ENCODE measurements around the gene TMEM163.

The TMEM163 gene

DNA sequence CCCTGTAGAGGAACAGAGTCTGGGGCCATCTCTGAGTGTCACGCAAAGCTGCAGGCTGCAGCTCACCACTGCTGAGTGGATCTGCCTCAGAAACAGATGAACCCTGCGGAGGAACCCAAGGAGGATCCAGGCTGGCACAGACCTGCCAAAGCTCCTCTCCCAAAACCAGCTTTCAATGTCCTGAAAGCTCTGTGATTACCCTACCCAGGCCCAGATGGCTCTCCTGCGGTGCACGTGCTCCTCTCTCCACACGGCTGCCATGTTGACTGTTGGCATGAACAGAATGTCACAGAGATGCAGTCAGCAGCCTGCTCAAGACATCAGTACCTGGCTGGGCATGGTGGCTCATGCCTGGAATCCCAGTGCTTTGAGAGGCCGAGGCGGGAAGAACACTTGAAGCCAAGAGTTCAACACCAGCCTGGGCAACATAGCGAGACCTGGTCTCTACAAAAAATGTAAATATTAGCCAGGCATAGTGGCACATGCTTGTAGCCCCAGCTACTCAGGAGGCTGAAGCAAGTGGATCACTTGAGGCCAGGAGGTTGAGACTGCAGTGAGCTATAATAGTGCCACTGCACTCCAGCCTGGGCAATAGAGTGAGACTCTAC is 248.1 kb downstream of the TMEM163 start:
- no peak for FAIRE-seq

DNA sequence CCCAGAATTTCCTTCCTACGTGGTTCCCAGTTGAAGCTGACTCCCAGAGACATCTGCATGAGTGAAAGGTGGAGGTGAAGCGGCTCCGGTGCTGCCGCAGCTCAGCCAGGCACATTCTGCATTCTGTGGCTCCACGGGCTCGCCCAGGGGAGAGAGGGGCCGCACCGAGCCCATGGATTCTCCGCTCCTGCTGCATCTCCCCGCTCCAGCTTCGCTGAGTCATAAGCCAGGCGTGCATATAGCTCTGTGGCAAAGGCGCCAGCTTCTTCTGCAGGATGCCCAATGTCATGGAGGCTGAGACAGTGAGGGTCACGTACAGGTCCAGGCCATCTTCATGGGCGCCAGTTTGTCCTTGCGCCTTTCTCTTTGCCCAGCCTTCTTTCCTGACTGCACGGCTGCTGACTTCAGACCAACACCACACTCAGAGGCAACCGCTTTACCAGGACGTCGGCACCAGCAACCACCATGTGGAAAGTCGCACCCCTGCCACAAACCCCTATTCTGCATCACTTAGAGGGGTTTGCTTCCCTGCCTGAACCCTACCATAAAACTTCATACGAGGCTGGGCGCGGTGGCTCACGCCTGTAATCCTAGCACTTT is 249.2 kb downstream of the TMEM163 start:
- no peak for FAIRE-seq

DNA sequence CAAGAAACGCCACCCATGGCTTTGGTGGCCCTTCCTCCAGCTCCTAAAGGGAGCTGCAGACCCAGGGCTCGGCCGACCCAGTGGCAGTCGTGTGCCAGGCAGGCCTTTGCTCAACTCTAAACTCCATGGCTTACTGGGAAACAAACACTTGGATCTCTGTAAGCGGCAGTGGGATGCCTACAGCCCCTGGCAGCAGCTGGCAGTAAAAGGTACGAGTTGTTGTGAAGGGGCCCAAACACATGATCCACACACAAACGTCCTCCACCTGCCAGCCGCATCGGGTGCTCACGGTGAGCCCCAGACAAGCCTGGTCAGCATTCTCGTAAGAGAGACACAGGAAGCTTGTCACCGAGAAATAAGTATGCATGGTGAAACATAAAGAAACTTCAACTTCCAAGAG is 250.0 kb downstream of the TMEM163 start:
- no peak for FAIRE-seq

DNA sequence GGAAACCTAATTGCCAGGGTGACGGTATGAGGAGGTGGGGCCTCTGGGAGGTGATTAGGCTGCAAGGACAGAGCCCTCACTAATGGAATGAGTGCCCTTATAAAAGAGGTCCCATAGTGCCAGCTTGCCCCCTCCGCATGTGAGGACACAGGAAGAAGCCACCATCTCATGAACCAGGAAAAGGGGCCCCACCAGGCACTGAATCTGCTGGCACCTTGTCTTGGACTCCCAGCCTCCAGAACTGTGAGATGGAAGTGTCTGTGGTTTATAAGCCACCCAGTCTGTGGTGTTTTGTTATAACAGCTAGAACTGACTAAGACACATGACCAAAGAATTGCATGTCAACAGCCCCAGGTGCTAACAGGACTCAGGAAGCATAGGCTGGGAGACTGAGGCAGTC is 250.6 kb downstream of the TMEM163 start:
- no peak for FAIRE-seq

DNA sequence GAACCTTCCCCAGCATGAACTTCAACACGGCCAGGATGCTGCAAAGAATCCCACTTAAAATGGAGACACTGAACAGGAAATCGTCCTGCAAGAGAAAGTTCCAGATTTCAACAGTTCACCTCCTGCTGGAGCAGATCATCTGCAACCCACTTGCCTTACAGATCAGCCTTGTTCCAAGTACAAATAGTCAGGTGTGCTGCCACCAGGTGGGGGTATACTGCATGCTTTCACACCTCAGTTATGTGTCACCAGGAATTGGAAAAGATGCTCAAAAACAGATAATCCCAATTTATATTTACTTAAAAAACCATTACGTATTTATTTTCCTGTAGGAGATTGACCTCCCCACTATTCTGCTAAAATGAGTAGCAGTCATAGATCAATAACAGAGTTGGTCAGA is 252.7 kb downstream of the TMEM163 start:
- FAIRE-seq, result no peak

- FAIRE-seq, result no peak
Observed at GRCh38 chr2:134465228-134466105, 253.3 kb downstream of the TMEM163 start.

GRCh38 chr2:134463699-134464022 is 255.1 kb downstream of the TMEM163 start:
- no peak for FAIRE-seq

- no peak for FAIRE-seq
Observed at GRCh38 chr2:134462791-134463698, 255.8 kb downstream of the TMEM163 start.

DNA sequence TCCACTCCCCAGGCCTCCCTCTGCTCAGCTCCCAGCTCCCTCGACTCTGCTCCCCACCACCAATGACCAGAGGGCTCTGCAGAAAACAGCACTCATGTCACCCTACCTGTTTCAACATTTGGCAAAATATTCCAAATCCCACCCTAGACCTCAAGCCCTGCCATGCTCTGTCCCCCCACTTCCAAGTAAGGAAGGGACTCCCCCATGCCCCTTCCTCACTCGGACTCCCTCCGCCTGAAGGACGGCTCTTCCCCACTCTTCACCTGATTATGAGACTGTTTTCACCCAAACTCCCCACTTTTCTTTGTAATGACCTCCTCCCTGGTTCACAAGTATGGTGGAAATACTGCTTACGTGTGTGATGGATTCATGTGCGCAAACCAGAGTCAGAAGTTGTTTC is 256.5 kb downstream of the TMEM163 start:
- FAIRE-seq, result no peak

- FAIRE-seq, result no peak
Observed at GRCh38 chr2:134461511-134461910, 257.3 kb downstream of the TMEM163 start.

DNA sequence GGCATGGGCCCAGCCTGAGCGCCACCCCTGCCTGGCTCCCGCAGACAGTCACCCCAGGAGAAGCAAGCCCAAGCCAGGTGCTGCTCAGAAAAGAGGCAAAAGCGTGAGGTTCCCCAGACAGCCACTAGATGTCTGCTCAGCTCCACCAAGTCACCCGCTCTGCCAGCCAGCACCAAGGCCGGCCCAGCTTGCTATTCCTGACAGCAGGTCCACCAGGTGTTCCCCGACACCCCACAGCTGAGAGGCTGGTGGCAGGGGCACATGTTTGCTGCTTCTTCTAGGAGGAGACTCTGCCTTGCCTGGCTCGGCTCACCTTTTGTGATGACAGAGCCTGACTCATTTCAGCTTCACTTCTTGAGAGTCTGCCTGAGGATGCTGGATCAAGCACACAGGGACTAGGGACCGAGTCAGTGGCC is 258.2 kb downstream of the TMEM163 start:
- FAIRE-seq, result no peak

GRCh38 chr2:134459706-134460406 is 258.9 kb downstream of the TMEM163 start:
- no peak for FAIRE-seq

DNA sequence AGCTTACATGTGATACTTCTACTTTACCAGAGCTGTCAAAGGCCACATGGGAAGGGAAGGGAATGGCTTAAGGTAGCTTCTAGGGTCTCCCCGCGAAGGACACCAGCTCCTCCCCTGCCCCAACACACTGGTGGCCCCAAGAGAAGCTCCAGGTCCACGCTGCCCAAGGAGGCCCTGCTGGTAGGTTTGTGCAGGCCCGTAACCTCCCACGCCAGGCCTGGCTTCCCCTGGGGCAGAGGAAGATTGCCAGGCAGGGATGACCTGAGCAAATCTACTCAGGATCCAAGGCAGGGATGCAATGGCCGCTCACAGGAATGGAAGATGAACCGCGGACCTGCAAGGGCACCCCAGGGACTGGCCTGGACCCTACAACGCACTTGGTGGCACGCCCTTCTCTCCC is 259.9 kb downstream of the TMEM163 start:
- no peak for FAIRE-seq

- FAIRE-seq, result no peak
Observed at GRCh38 chr2:134458473-134458853, 260.3 kb downstream of the TMEM163 start.

DNA sequence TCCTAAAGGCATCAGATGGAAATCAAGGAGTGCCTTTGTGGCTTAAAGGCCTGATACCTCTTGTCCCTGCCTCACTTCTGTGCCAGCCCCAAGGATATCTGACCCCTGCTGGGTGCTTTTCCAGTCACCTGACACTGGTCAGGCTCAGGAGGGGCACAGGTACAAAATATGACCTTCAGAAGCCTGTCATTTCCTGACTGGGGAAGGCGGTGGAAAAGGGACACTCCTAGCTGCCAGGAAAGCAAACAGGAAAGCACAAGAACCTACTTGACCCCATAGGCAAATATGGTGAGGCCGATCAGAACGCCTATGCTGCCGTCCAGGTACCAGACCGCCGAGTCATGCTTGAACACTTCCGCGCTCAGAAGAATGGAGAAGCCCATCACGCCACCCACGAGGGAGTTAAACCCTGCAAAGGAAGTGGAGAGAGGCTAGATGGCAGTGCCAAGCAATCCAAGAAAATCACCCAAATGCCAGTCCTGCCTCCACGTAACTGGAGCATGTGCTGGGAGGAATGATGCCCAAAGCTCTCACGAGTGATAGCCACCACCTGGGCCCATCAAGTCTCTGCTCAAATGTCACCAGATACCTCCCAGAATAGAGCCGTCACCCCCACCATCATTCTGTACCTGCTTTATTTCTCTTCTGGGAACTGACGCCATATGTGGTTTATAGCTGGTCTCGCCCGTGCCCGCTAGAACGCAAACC is 260.9 kb downstream of the TMEM163 start:
- FAIRE-seq, result no peak

DNA sequence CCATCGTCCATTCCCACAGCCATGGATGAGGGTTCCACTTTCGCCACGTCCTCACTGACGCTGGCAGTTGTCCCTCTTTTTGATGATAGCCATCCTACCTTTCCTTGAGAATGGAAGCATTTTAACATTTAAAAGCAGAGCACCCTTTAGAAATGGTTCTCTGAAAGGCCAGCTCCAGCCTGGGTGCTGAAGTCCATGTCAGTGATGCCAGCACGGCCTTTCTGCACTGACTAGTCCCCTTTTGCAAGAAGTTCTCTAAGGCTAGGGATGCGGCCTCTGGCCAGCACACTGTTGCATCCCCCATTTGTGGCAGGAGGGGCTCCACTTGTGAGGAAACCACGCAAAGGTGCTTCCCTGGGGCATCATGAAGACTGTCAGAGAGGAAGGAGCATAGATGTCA is 261.4 kb downstream of the TMEM163 start:
- no peak for FAIRE-seq

DNA sequence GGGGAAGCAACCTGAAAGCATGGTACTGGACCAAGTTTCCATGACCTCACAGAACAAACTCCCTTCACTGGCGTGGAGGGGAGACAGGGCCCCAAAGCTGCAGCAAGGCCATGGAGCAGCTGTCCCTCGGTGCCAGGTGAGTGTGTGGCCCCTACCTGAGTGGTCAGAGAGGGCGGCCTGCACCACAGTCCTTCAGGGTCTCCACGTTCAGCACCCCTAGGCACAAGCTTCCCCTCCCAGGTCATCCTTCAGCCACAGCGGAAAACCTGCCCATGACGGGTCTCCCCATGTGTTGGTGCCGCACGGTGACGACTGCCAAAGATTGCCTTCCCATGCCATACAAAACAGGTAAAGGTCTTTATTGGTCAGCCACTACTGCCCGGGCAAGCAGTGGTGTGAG is 263.4 kb downstream of the TMEM163 start:
- no peak for FAIRE-seq

- no peak for FAIRE-seq
Observed at GRCh38 chr2:134454931-134455330, 263.9 kb downstream of the TMEM163 start.

GRCh38 chr2:134454426-134454825 is 264.4 kb downstream of the TMEM163 start:
- FAIRE-seq, result no peak

DNA sequence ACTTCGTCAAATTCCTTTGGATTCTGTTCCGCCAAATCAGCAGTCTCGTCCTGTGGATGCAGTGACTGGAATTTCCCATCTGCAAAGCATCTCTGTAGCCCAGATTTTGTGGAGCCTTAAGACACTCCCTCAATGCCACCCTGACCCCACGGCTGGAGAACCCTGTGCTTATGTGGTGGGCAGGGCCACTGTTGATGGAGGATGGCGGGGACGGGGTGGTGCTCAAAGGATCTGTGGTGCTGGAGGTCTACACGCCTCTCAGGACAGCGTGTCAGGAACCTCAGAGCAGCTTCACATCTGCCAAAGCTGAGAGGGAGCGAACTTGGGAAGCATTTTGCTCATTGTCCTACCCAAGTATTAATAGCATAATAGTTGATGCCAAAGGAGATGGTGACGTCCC is 264.8 kb downstream of the TMEM163 start:
- FAIRE-seq, result no peak

DNA sequence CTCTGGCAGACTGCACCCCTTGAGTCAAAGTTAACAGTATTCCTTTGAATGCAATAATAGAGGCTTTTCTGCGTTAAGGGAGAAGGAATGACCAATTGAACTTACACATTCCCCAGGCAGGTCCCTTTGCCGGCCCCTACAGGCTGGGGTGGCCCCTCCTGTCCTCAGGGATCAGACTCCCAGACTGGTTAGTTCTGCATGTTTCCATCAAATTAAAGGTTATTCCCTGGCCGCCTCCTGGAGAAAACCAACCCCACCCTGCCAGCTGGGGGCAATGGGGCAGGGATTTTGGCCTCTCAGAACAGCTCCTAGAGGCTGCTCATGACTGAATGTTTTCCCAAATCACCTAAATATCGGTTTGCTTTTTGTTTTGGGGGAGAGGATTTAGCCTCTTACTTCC is 265.3 kb downstream of the TMEM163 start:
- no peak for FAIRE-seq
